OCI-LY3 (cell line): ENCODE results near the gene MED12L.

Source experiments
- CTCF ChIP-seq: fragments of 200-600, 300-600 bp; sonication (generic); IDR thresholded peaks from 2 replicates; pipeline ENCODE4 v1.5.1; 2014; ENCODE audit warnings: antibody characterized with exemption, low read length, low read depth
- EZH2phosphoT487 ChIP-seq: fragments of 200-600 bp; shearing (Covaris generic); IDR thresholded peaks from 2 replicates; pipeline ENCODE4 v1.6.1; 2018; ENCODE audit warnings: antibody characterized with exemption, mixed run types, low read depth

GRCh38 chr3:151394611-151395010 lies 309.1 kb downstream of the MED12L start:
- TF ChIP-seq CTCF: no peak
- TF ChIP-seq EZH2phosphoT487: no peak
